NCI-H187 (cell line): Measurements from ENCODE around the gene ADM5.
"Not testable (repeated sequence)": the region's sequence is repeated elsewhere in the genome, so short reads cannot be mapped to it uniquely, and the experiment has no call there.

Experiments used
- DNase-seq, 2 experiments: peaks; one replicate each; lab custom pipeline; 2025; lab: John Stamatoyannopoulos, UW

The ADM5 gene

GRCh38 chr19:49701271-49701786, 11.9 kb downstream of the ADM5 start:
- no peak for DNase-seq

GRCh38 chr19:49704888-49705642, 15.7 kb downstream of the ADM5 start:
- no peak for DNase-seq

GRCh38 chr19:49705919-49706318, 16.5 kb downstream of the ADM5 start:
- no peak for DNase-seq

GRCh38 chr19:49710372-49710951, 21.1 kb downstream of the ADM5 start:
- no peak for DNase-seq

- no peak for DNase-seq
These were observed 23.0 kb downstream of the ADM5 start for GRCh38 chr19:49712397-49712859.

GRCh38 chr19:49713236-49713845, 23.9 kb downstream of the ADM5 start:
- DNase-seq: no peak

GRCh38 chr19:49716154-49716553, 26.8 kb downstream of the ADM5 start:
- no peak for DNase-seq

GRCh38 chr19:49718511-49718910, 29.1 kb downstream of the ADM5 start:
- DNase-seq: no peak

GRCh38 chr19:49718991-49719390, 29.6 kb downstream of the ADM5 start:
- DNase-seq: no peak

GRCh38 chr19:49719420-49719819, 30.0 kb downstream of the ADM5 start:
- DNase-seq: not testable (repeated sequence)

GRCh38 chr19:49727217-49728030, 38.0 kb downstream of the ADM5 start:
- DNase-seq: no peak

- no peak for DNase-seq
These were observed 40.8 kb downstream of the ADM5 start for GRCh38 chr19:49730166-49730565.

GRCh38 chr19:49738268-49738667, 48.9 kb downstream of the ADM5 start:
- DNase-seq: no peak

GRCh38 chr19:49739098-49739497, 49.7 kb downstream of the ADM5 start:
- no peak for DNase-seq

- DNase-seq: no peak
These were observed 50.5 kb downstream of the ADM5 start for GRCh38 chr19:49739933-49740332.
